ENCODE data around the gene PRKN. TPM values are rescaled to one million over a fixed set of nuclear protein-coding genes. Genes with fewer than 3 reads are reported as not detected.

Gene PRKN
- total and polyA plus RNA-seq, 9 of the 15 experiments (the other 6 are each of a cell fraction or from before 2014, with no cell fraction given): 0.03 to 0.96 (median 0.15) TPM; not detected in 2

- in situ Hi-C loops (cut with MboI) (no loop called here), intact Hi-C loops (cut with micrococcal nuclease) (no loop called here)
- H3K79me2 ChIP-seq (ENCODE audit: control insufficient read depth, insufficient read depth, low read length): no peaks in the 10 kb centered on the region
- no peak for FAIRE-seq
- H4K20me1 ChIP-seq (replicated peaks; ENCODE audit: control insufficient read depth, insufficient read depth, low read length): no peaks in the 10 kb centered on the region
- no peak overlapping the region for H3K9ac ChIP-seq (ENCODE audit: insufficient read depth in 1 of 2, low read depth in 2 of 2, low read length in 2 of 2)
- H3K9me1 ChIP-seq (ENCODE audit: control insufficient read depth, insufficient read depth, low read length): no peaks in the 10 kb centered on the region
- H3K27me3 ChIP-seq (ENCODE audit: control insufficient read depth in 2 of 2, insufficient read depth in 2 of 2, low read length in 2 of 2): no peaks in the 10 kb centered on the region
- BruUV-seq (replicated peaks): no TSS peak
- no peaks in the 10 kb centered on the region for H3K9me3 ChIP-seq (replicated peaks; ENCODE audit: control insufficient read depth, insufficient read depth, low read depth, low read length)
- no peak overlapping the region for H2AFZ ChIP-seq (ENCODE audit: low read depth, low read length)
- POLR2A ChIA-PET: interaction anchor here (1.0 kb wide), 1 partner anchor 9 kb away, joined by 3 read pairs; no protein-coding TSS in a partner anchor
- H3K27ac ChIP-seq (ENCODE audit: extremely low read depth, low read depth, low read length): no peak overlapping the region
- no peak for DNase-seq (ENCODE audit: extremely low read depth in 1 of 4, low spot score in 3 of 4)
- ATAC-seq: no peak
- H3K4me1 ChIP-seq (replicated peaks in 1 of 2; ENCODE audit: control insufficient read depth in 2 of 2, insufficient read depth in 2 of 2, low read length in 2 of 2): no peaks in the 10 kb centered on the region
- no peaks in the 10 kb centered on the region for H3K36me3 ChIP-seq (ENCODE audit: control insufficient read depth, insufficient read depth, low read length)
- WGBS (ENCODE audit: insufficient coverage, low coverage, missing lambda C conversion rate): 2% methylated on average over 3 of the region's 3 CpGs
- no peak overlapping the region for H3K4me3 ChIP-seq
- H3K4me2 ChIP-seq (ENCODE audit: insufficient read depth, low read length): no peak overlapping the region
- CTCF ChIA-PET (ENCODE audit: low intra/inter-chr PET ratio): no interaction called here
- TF ChIP-seq THAP7 (CRISPR knock-in tag; IDR thresholded peaks at IDR 0.05) (no peak), CBX8 (IDR thresholded peaks at IDR 0.05; ENCODE audit: borderline replicate concordance, extremely low read depth, low read depth, low read length, poor library complexity, severe bottlenecking) (no peak), POLR3G (IDR thresholded peaks at IDR 0.05; ENCODE audit: extremely low read depth, insufficient read length, insufficient replicate concordance) (no peak), TFAM (CRISPR knock-in tag; conservative IDR thresholded peaks at IDR 0.05) (no peak), MGA (IDR thresholded peaks at IDR 0.05) (no peak), ZNF316 (IDR thresholded peaks at IDR 0.05) (no peak), GTF2B (IDR thresholded peaks at IDR 0.05; ENCODE audit: extremely low read depth, insufficient read length) (no peak), PHTF2 (CRISPR knock-in tag; IDR thresholded peaks at IDR 0.05) (no peak), RBM22 (IDR thresholded peaks at IDR 0.05; ENCODE audit: low read depth, low read length, poor library complexity, severe bottlenecking) (no peak), NR1H2 (CRISPR knock-in tag; IDR thresholded peaks at IDR 0.05) (no peak)
Measured at GRCh38 chr6:161608771-161609170, 1118.8 kb downstream of the PRKN start.
